Glutamatergic neuron (in vitro differentiated cells): ENCODE results near the gene PPP2R2D. TPM values are rescaled to one million over a fixed set of nuclear protein-coding genes. Genes with fewer than 3 reads are reported as not detected.

Experiments used
- DNase-seq: peaks from one replicate; pipeline ENCODE4 v3.0.0; 2022
- H3K27ac Mint-ChIP-seq: one replicate; pipeline ENCODE4 v1.8.0; 2020; ENCODE audit warnings: mild to moderate bottlenecking, mixed read lengths, inconsistent platforms; ENCODE audit not compliant: unreplicated experiment
- H3K27me3 Mint-ChIP-seq: one replicate; pipeline ENCODE4 v1.8.0; 2020; ENCODE audit warnings: mild to moderate bottlenecking, moderate library complexity, mixed read lengths, inconsistent platforms; ENCODE audit not compliant: unreplicated experiment
- H3K36me3 Mint-ChIP-seq: one replicate; pipeline ENCODE4 v1.8.0; 2020; ENCODE audit warnings: mild to moderate bottlenecking, mixed read lengths, inconsistent platforms; ENCODE audit not compliant: unreplicated experiment
- H3K4me1 Mint-ChIP-seq: one replicate; pipeline ENCODE4 v1.8.0; 2020; ENCODE audit warnings: mild to moderate bottlenecking, low read depth, mixed read lengths, inconsistent platforms; ENCODE audit not compliant: unreplicated experiment
- H3K4me3 Mint-ChIP-seq: one replicate; pipeline ENCODE4 v1.8.0; 2020; ENCODE audit warnings: mild to moderate bottlenecking, mixed read lengths, inconsistent platforms; ENCODE audit not compliant: unreplicated experiment
- H3K9me3 Mint-ChIP-seq: one replicate; pipeline ENCODE4 v1.8.0; 2020; ENCODE audit warnings: mild to moderate bottlenecking, moderate library complexity, mixed read lengths, inconsistent platforms; ENCODE audit not compliant: unreplicated experiment
- total RNA-seq: library from RNA; stranded (reverse); fragmentation: NEBNext Ultra II Directional; extraction: Animal tissue kit (Norgen Biotek cat#: 25700); gene quantifications from one replicate; pipeline ENCODE4 v1.2.1, GENCODE V29; 2021; ENCODE audit not compliant: unreplicated experiment
- TF ChIP-seq, protein P1 (sequence below): fragments of 200-600 bp; sonication (generic); IDR thresholded peaks from one replicate; pipeline ENCODE4 v1.5.0; 2021; ENCODE audit not compliant: partially characterized antibody, unreplicated experiment

The PPP2R2D gene
- total RNA-seq, 1 donor from 2014 or later = 42.8 TPM

DNA sequence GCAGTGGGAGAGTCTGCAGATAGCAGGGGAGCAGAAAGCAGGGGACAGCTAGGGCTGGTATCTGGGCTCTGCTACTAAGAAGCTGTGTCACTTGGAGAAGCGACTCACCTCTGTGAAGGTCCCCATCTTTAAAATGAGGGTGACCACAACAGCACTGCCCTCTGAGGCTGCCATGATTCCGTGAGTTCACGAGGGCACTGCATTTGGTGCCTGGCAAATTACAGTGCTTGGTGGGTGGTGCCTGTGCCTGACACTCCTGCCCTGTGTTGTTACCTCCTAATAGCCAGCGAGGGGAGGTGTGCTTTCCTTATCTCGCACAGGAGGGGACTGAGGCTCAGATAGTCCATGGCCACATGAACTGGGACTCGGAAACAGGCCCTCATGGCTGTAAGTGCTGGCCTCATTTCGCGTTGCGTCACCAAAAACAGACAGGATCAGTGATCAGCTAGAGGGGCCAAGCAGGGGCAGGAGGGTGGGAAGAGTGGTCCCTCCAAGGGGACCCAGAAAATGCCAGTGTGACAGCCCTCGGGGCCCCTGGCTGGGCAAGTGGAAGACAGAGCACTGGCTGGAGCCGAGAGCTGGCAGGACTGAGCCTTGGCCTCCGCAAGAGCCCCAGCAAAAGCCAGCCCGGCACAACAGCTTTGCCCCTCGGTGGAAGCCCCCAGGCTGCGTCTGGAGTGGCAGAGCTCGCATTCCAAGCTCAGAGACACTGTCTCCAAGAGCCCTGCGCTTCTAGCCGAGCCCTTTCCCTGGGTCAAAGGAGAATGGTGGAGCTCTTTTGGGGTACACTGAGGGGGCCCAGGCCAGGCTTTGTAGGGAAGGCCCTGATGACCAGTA, 98.3 kb downstream of the PPP2R2D start:
- Mint-ChIP-seq H3K9me3 (no peaks in the 10 kb centered on the region), H3K4me1 (peaks cover 8% of the 10 kb centered on the region), H3K36me3 (no peaks in the 10 kb centered on the region), H3K4me3 (no peak overlapping the region), H3K27ac (no peak overlapping the region), H3K27me3 (peaks cover 3% of the 10 kb centered on the region)
- no peak for DNase-seq
- TF ChIP-seq, protein P1, sequence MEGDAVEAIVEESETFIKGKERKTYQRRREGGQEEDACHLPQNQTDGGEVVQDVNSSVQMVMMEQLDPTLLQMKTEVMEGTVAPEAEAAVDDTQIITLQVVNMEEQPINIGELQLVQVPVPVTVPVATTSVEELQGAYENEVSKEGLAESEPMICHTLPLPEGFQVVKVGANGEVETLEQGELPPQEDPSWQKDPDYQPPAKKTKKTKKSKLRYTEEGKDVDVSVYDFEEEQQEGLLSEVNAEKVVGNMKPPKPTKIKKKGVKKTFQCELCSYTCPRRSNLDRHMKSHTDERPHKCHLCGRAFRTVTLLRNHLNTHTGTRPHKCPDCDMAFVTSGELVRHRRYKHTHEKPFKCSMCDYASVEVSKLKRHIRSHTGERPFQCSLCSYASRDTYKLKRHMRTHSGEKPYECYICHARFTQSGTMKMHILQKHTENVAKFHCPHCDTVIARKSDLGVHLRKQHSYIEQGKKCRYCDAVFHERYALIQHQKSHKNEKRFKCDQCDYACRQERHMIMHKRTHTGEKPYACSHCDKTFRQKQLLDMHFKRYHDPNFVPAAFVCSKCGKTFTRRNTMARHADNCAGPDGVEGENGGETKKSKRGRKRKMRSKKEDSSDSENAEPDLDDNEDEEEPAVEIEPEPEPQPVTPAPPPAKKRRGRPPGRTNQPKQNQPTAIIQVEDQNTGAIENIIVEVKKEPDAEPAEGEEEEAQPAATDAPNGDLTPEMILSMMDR = no peak

DNA sequence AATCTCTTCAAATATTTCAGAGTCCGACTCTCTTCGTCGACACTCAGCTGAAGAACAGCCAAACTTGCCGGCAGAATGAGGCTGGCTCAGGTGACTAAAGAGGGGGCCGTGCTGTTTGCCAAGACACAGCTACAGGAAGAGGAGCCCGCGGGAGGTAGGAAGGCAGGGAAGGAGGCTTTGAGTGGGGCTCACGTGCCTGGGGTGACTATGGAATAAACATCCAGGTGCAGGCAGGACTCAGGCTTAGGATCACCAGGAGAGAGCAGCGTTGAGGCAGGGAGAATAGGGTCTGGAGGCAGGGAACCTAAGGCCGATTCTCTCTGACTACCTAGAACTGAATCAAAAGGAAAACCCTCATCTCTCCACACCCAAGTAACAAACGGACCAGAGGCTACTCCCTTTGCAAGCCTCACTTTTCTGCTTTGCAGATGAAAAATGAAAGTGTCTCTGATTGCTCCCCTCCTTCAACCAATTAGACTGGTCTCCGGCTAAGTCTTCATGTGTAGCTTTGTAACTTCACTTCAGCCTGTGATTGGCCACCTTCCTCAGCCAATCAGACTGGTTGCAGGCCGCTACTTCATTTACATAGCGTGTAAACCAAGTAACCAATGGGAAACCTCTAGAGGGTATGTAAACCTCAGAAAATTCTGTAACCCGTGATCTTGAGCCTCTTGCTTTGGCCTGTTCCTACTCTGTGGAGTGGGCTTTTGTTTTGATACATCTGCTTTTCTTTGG, 100.6 kb downstream of the PPP2R2D start:
- TF ChIP-seq, protein P1 = no peak
- peaks cover 2% of the 10 kb centered on the region for H3K9me3 Mint-ChIP-seq
- H3K27me3 Mint-ChIP-seq = peaks cover 3% of the 10 kb centered on the region
- H3K36me3 Mint-ChIP-seq = no peaks in the 10 kb centered on the region
- no peak for DNase-seq
- H3K4me3 Mint-ChIP-seq = no peak overlapping the region
- no peak overlapping the region for H3K27ac Mint-ChIP-seq
- peaks cover 8% of the 10 kb centered on the region for H3K4me1 Mint-ChIP-seq

DNA sequence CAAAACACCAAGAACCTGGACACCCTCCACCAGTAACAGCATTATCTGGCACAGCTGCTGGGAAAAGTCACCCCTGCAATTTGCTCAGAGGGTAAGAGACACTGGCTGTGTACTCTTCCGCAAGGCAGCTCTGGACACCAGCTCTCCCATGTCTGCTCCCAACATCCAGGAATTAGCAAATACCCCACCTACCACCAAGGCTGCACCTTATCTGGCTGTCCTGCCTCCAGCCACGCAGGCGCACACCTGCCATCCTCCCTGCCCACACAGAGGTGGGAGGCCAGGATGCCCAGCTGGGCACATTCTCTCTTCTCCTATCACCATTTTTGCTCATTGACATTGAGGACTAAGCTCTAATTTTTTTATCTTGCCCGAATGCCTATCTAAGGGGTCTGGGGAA, 101.2 kb downstream of the PPP2R2D start:
- Mint-ChIP-seq H3K4me3 (no peak overlapping the region), H3K36me3 (no peaks in the 10 kb centered on the region), H3K9me3 (peaks cover 2% of the 10 kb centered on the region), H3K27ac (no peak overlapping the region), H3K4me1 (peaks cover 4% of the 10 kb centered on the region), H3K27me3 (peaks cover 1% of the 10 kb centered on the region)
- no peak for DNase-seq
- TF ChIP-seq, protein P1 = no peak

DNA sequence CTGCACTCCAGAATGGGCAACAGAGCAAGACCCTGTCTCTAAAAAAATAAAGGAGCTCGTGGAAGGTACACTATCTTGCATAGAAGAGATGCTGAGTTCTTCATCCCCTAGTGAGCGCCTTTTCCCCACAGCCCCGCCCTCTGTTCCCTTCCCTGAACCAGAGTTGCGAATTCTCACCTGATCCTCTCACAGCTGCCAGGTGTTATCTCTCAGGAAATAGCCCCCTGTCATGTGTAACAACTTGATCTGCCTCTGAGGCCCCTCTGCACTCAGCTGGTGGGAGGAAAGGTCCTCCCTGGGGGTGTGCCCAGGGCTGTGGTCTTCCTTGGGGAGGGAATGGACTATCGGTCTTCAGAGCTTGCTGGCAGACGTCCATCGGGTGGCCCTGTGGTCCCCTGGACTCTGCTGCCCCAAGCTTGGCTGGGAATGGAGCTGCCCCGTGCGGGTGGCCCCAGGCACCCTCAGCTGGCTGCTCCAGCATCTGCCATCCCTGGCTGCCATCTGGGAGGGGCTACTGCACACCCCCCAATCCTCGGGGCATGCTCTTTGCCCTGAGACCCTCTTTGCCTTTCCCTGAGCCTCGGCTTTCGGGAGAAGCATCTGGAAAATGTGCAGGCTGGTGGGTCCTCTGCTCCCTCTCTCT, 102.6 kb downstream of the PPP2R2D start:
- H3K27ac Mint-ChIP-seq = no peak overlapping the region
- H3K4me1 Mint-ChIP-seq = no peaks in the 10 kb centered on the region
- DNase-seq = no peak
- H3K36me3 Mint-ChIP-seq = no peaks in the 10 kb centered on the region
- peaks cover 5% of the 10 kb centered on the region for H3K9me3 Mint-ChIP-seq
- TF ChIP-seq, protein P1 = no peak
- no peak overlapping the region for H3K4me3 Mint-ChIP-seq
- H3K27me3 Mint-ChIP-seq = peaks cover 1% of the 10 kb centered on the region
